Muscle of arm (tissue), 12 donors: ENCODE measurements around the gene MYLK2. TPM values are rescaled to one million over a fixed set of nuclear protein-coding genes. Genes with fewer than 3 reads are reported as not detected.
"Not testable (repeated sequence)": the region's sequence is repeated elsewhere in the genome, so short reads cannot be mapped to it uniquely, and the experiment has no call there.

ENCODE experiments used
- DNase-seq: peaks from one replicate; pipeline ENCODE4 v3.0.0-alpha.2; 2013
- polyA plus RNA-seq, 12 donors: library from polyadenylated mRNA; unstranded; fragments of 120-200 nt; gene quantifications; one replicate each; pipeline ENCODE4 v1.2.1, GENCODE V29; 2013; ENCODE audit not compliant: insufficient read length in 12 of 12

Gene MYLK2
- polyA plus RNA-seq, 12 donors, result 14.1 to 79.5 (median 48.4) TPM; not detected in 1

GRCh38 chr20:31813611-31814010, 5.5 kb upstream of the MYLK2 start:
- DNase-seq, result no peak

DNA sequence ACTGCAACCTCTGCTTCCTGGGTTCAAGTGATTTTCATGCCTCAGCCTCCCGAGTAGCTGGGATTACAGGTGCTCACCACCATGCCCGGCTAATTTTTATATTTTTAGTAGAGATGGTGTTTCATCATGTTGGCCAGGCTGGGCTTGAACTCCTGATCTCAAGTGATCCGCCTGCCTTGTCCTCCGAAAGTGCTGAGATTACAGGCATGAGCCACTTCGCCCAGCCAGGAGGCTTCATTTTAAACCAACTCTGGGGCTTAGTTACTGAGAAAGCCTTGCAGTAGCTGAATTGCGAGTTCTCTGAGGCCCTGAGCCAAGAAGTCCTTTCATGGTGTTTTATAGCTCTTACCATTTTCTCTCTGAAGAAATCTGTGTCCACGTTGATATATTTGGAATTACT, 5.0 kb upstream of the MYLK2 start:
- not testable (repeated sequence) for DNase-seq

GRCh38 chr20:31815408-31816188, 3.6 kb upstream of the MYLK2 start:
- DNase-seq, result no peak

DNA sequence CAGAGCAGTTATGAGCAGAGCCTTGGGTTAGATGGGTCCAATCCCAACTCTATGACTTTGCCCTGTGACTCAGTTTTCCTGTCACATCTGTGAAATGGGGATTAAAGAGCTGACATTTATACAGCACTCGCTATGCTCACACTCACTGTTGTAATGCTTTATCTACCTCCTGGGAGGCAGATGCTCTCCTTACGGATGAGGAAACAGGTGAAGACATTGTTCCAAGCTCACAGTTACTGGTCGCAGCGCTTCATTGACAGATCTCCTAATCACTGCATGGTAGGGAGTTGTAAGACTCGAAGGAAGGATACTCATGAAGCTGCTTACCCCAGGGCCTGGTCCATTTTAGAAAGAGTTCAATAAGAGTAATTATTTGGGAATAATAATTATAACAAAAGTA, 2.9 kb upstream of the MYLK2 start:
- DNase-seq, result no peak

DNA sequence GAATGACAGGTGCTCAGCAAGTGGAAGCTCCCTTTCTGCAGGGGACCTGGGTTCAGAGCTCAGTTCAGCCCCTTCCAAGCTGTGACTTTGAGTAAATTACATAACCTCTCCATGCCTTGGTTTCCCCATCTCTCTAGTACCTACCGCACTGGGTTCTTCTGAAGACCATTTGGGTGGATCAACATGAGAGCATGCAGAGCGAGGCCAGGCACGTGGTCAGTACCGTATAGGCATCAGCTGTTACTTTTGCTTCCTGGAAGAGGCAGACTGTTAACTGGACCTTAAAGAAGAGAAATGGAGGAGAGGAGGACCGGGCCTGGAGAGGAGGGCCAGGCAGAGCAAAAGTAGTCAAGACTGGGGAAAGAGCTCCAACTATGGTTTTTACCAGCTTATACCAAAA, 1.7 kb upstream of the MYLK2 start:
- no peak for DNase-seq

- DNase-seq, result no peak
Measured at GRCh38 chr20:31818376-31818908, 714 bp upstream of the MYLK2 start.

DNA sequence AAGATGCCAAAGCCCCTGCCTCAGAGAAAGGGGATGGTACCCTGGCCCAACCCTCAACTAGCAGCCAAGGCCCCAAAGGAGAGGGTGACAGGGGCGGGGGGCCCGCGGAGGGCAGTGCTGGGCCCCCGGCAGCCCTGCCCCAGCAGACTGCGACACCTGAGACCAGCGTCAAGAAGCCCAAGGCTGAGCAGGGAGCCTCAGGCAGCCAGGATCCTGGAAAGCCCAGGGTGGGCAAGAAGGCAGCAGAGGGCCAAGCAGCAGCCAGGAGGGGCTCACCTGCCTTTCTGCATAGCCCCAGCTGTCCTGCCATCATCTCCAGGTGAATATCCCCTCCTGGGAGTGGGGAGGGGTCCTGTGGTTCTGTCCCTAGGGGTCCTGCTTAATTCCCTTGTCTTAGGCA, 1.1 kb downstream of the MYLK2 start:
- DNase-seq, result no peak

DNA sequence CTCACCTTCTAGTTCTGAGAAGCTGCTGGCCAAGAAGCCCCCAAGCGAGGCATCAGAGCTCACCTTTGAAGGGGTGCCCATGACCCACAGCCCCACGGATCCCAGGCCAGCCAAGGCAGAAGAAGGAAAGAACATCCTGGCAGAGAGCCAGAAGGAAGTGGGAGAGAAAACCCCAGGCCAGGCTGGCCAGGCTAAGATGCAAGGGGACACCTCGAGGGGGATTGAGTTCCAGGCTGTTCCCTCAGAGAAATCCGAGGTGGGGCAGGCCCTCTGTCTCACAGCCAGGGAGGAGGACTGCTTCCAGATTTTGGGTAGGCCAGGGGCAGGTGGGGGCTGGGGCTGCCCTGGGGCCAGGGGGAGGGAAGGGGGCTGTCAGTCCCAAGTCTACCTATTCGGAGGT, 2.3 kb downstream of the MYLK2 start:
- no peak for DNase-seq

GRCh38 chr20:31822421-31823330, 3.5 kb downstream of the MYLK2 start:
- DNase-seq, result peak; percentile 82

DNA sequence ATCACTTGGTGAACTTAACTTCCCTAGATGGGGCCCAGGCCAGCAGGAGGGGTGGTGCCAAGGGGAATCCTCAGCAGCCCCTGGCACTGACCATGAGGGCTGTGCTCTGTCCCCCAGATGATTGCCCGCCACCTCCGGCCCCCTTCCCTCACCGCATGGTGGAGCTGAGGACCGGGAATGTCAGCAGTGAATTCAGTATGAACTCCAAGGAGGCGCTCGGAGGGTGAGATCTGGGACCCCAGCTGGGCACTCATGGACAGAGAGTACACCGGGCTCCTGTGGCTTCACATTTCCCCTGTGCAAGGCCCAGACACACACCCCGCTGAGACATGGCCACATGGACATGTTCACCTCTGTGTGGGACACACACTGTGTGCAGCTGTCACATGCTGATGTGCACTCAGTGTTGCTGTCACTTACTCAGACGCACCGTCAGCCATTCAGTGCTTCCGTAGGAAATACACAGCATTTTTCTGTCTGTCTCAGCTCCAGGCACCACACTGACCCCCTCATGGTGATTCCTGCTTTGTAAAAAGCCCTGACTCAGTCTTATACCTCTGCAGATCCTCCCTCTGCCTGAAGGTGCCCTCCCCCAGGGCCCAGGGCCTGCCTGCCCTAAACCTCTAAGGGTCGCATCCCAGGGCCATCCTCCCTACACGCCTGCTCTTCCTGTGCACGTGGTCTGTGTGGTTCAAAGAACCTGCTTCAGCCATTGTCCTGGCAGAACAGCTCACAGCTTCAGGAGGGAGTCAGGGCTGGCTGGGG, 4.4 kb downstream of the MYLK2 start:
- DNase-seq, result no peak

GRCh38 chr20:31824125-31824485, 4.9 kb downstream of the MYLK2 start:
- DNase-seq, result no peak

GRCh38 chr20:31824554-31825313, 5.6 kb downstream of the MYLK2 start:
- no peak for DNase-seq

- no peak for DNase-seq
Measured at GRCh38 chr20:31826074-31826473, 6.9 kb downstream of the MYLK2 start.

- DNase-seq, result no peak
Measured at GRCh38 chr20:31827059-31827458, 7.9 kb downstream of the MYLK2 start.

DNA sequence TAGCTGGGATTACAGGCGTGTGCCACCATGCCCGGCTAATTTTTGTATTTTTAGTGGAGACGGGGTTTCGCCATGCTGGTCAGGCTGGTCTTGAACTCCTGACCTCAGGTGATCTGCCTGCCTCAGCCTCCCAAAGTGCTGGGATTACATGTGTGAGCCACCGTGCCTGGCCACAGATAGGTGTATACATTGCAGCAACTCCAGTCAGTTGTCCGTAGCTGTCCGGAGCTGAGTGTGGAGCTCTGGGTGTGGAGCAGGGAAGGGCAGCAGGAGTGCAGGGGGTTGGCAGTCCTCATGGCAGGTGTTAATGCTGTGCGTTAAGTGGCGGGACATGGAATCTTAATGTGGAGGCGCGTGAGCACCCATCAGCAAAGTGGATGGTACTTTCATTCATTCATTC, 8.9 kb downstream of the MYLK2 start:
- not testable (repeated sequence) for DNase-seq

- DNase-seq, result no peak
Measured at GRCh38 chr20:31829731-31830130, 10.6 kb downstream of the MYLK2 start.

DNA sequence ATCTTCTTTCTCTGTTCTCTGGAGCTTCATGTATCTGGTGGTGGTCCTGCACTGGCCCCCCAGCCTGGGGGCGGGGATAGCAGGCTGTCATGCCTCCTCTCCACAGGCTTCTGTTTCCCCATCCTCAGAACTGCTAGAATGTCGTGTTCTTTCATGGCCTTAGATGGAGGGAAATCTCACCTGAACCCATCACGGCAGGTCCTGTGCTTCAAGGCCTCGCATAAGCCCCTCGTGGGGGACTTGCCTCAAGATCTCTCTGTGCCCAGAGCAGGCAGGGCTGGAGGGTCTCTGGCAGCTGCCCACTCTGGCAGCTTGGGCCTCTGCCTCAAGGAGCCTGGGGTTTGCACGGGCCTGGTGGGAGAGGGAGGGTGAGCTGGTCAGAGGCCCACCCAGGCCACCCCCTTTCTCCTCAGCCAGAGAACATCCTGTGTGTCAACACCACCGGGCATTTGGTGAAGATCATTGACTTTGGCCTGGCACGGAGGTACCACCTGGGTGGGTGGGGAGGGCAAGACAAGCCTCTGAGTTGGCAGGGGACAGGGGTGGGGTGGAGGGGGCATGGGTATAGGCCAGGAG, 11.3 kb downstream of the MYLK2 start:
- no peak for DNase-seq

- no peak for DNase-seq
Measured at GRCh38 chr20:31831211-31831610, 12.1 kb downstream of the MYLK2 start.

DNA sequence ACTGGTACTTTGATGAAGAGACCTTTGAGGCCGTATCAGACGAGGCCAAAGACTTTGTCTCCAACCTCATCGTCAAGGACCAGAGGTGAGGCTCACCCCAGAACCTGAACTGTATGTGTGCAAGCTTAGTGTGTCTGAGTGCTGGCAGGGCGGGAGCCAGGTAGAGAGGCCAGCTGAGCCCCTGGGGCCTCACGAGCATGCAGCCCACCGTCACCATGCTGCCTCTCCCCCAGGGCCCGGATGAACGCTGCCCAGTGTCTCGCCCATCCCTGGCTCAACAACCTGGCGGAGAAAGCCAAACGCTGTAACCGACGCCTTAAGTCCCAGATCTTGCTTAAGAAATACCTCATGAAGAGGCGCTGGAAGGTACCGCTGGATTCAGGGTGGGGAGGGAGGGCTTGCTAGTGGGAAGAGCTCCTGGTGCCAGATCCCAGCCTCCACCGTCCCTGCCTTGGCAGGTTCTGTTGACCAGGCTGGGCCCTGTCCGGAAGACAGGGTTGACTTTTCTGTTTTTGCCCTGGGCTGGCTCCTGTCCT, 12.7 kb downstream of the MYLK2 start:
- no peak for DNase-seq

GRCh38 chr20:31833130-31833930, 14.2 kb downstream of the MYLK2 start:
- DNase-seq, result no peak
